SK-N-SH treated with all-trans-retinoic acid at 6 μM for 48 hours (cell line): ENCODE results near the gene PPP2R1B.

ENCODE experiments used
- ATAC-seq: fragments of 200-7000 bp; cut with Tn5 transposase; 3 replicates; pipeline ENCODE4 v1.9.1; 2020; ENCODE audit warnings: mild to moderate bottlenecking, moderate library complexity
- ARNTL ChIP-seq: fragments of 450-650 bp; formaldehyde crosslinking; IDR thresholded peaks from 2 replicates; pipeline ENCODE4 v1.5.0; 2020; ENCODE audit warnings: low read depth, mild to moderate bottlenecking, moderate library complexity, borderline replicate concordance
- BACH2 ChIP-seq: fragments of 250-450 bp; sonication (Bioruptor Pico); IDR thresholded peaks from 2 replicates; pipeline ENCODE4 v1.9.0; 2021; ENCODE audit warnings: mild to moderate bottlenecking, borderline replicate concordance
- CSDC2 ChIP-seq: fragments of 250-450 bp; sonication (Bioruptor Pico); IDR thresholded peaks from 2 replicates; pipeline ENCODE4 v1.5.0; 2020; ENCODE audit warnings: mild to moderate bottlenecking, moderate library complexity
- ESRRG ChIP-seq: fragments of 250-450 bp; sonication (Bioruptor Pico); IDR thresholded peaks from 2 replicates; pipeline ENCODE4 v1.6.1; 2021; ENCODE audit warnings: mild to moderate bottlenecking
- GLIS3 ChIP-seq: fragments of 250-450 bp; sonication (Bioruptor Pico); IDR thresholded peaks from 2 replicates; pipeline ENCODE4 v1.5.0; 2020; ENCODE audit warnings: mild to moderate bottlenecking, moderate library complexity
- ISL1 ChIP-seq: fragments of 250-450 bp; sonication (Bioruptor Pico); IDR thresholded peaks from 2 replicates; pipeline ENCODE4 v2.1.2; 2022; ENCODE audit warnings: mild to moderate bottlenecking, moderate library complexity
- OSR1 ChIP-seq: fragments of 250-450 bp; sonication (Bioruptor Pico); IDR thresholded peaks from 2 replicates; pipeline ENCODE4 v1.8.0; 2022; ENCODE audit warnings: moderate library complexity, mild to moderate bottlenecking, inconsistent platforms
- PPARA ChIP-seq: fragments of 250-450 bp; sonication (Bioruptor Pico); IDR thresholded peaks from 2 replicates; pipeline ENCODE4 v1.5.0; 2020; ENCODE audit warnings: mild to moderate bottlenecking, borderline replicate concordance
- RARB ChIP-seq: fragments of 250-450 bp; sonication (Bioruptor Pico); IDR thresholded peaks from 2 replicates; pipeline ENCODE4 v1.8.0; 2021; ENCODE audit warnings: mild to moderate bottlenecking, moderate library complexity
- SNAI2 ChIP-seq: fragments of 250-450 bp; sonication (Bioruptor Pico); IDR thresholded peaks from 2 replicates; pipeline ENCODE4 v1.5.0; 2020; ENCODE audit warnings: mild to moderate bottlenecking, moderate library complexity
- TCF4 ChIP-seq: fragments of 250-450 bp; sonication (Bioruptor Pico); IDR thresholded peaks from 2 replicates; pipeline ENCODE4 v1.8.0; 2021; ENCODE audit warnings: mild to moderate bottlenecking, moderate library complexity, borderline replicate concordance
- TOX ChIP-seq: fragments of 250-450 bp; sonication (Bioruptor Pico); IDR thresholded peaks from 2 replicates; pipeline ENCODE4 v1.8.0; 2021; ENCODE audit warnings: mild to moderate bottlenecking, moderate library complexity, borderline replicate concordance
- ZC3H10 ChIP-seq: fragments of 250-450 bp; sonication (Bioruptor Pico); IDR thresholded peaks from 2 replicates; pipeline ENCODE4 v1.5.1; 2021; ENCODE audit warnings: mild to moderate bottlenecking, moderate library complexity
- ZFP3 ChIP-seq: fragments of 250-450 bp; sonication (Bioruptor Pico); IDR thresholded peaks from 2 replicates; pipeline ENCODE4 v1.5.0; 2020; ENCODE audit warnings: mild to moderate bottlenecking, moderate library complexity
- ZFP30 ChIP-seq: fragments of 450-650 bp; formaldehyde crosslinking; IDR thresholded peaks from 2 replicates; pipeline ENCODE4 v1.5.0; 2022; ENCODE audit warnings: mild to moderate bottlenecking, moderate library complexity
- ZNF565 ChIP-seq: fragments of 450-650 bp; formaldehyde crosslinking; conservative IDR thresholded peaks from 2 replicates; pipeline ENCODE4 v1.5.0; 2020; ENCODE audit warnings: low read depth, mild to moderate bottlenecking, moderate library complexity
- ZNF70 ChIP-seq: fragments of 450-650 bp; formaldehyde crosslinking; IDR thresholded peaks from 2 replicates; pipeline ENCODE4 v1.5.0; 2020; ENCODE audit warnings: mild to moderate bottlenecking, moderate library complexity
- ZNF8 ChIP-seq: fragments of 450-650 bp; formaldehyde crosslinking; IDR thresholded peaks from 2 replicates; pipeline ENCODE4 v1.5.0; 2020; ENCODE audit warnings: mild to moderate bottlenecking, moderate library complexity
- TF ChIP-seq, protein P1 (sequence below): fragments of 250-450 bp; sonication (Bioruptor Pico); IDR thresholded peaks from 2 replicates; pipeline ENCODE4 v1.5.1; 2020; ENCODE audit warnings: low read depth, mild to moderate bottlenecking, moderate library complexity
- TF ChIP-seq, protein P2 (sequence below): fragments of 250-450 bp; sonication (Bioruptor Pico); IDR thresholded peaks from 2 replicates; pipeline ENCODE4 v1.8.0; 2020; ENCODE audit warnings: mild to moderate bottlenecking, moderate library complexity, borderline replicate concordance
- TF ChIP-seq, protein P3 (sequence below): fragments of 250-450 bp; sonication (Bioruptor Pico); IDR thresholded peaks from 2 replicates; pipeline ENCODE4 v1.8.0; 2021; ENCODE audit warnings: low read depth, mild to moderate bottlenecking, moderate library complexity, borderline replicate concordance
- TF ChIP-seq, protein P4 (sequence below): fragments of 250-450 bp; sonication (Bioruptor Pico); IDR thresholded peaks from 2 replicates; pipeline ENCODE4 v1.5.1; 2021; ENCODE audit warnings: mild to moderate bottlenecking, moderate library complexity
- TF ChIP-seq, protein P5 (sequence below): fragments of 250-450 bp; sonication (Bioruptor Pico); IDR thresholded peaks from 2 replicates; pipeline ENCODE4 v1.5.0; 2020; ENCODE audit warnings: mild to moderate bottlenecking, moderate library complexity

Gene PPP2R1B

DNA sequence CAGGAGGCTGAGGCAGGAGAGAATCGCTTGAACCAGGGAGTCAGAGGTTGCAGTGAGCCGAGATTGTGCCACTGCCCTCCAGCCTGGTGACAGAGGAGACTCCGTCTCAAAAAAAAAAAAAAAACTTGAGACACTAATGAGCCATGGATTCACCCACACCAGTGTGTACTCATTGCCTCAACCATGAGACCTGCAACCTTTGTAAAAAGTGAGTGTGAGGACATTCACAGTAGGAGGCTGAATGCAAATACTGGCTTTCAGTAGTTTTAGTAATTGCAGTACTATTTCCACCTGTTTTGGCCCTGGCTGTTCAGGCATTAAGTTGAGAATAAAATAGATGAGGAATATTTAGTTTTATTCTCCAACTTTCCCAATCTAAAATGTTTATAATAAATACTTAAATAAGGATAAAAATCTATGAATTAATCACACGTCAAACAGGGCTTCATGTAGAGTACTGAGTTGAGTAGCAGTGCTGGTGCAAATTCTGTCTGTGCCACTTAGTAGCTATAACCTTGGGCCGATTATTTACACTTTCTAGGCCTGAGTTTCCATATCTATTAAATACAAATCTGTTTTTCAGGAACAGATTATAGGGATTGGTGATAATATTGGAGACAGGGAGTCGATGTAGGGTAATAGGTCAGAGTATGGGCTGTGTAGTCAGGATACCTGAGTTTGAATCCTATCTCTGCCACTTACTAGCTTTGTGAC, 72.8 kb downstream of the PPP2R1B start:
- ATAC-seq: no peak
- TF ChIP-seq ISL1 (CRISPR knock-in tag): no peak
- TF ChIP-seq, protein P1, sequence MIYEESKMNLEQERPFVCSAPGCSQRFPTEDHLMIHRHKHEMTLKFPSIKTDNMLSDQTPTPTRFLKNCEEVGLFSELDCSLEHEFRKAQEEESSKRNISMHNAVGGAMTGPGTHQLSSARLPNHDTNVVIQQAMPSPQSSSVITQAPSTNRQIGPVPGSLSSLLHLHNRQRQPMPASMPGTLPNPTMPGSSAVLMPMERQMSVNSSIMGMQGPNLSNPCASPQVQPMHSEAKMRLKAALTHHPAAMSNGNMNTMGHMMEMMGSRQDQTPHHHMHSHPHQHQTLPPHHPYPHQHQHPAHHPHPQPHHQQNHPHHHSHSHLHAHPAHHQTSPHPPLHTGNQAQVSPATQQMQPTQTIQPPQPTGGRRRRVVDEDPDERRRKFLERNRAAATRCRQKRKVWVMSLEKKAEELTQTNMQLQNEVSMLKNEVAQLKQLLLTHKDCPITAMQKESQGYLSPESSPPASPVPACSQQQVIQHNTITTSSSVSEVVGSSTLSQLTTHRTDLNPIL: no peak
- TF ChIP-seq, protein P2, sequence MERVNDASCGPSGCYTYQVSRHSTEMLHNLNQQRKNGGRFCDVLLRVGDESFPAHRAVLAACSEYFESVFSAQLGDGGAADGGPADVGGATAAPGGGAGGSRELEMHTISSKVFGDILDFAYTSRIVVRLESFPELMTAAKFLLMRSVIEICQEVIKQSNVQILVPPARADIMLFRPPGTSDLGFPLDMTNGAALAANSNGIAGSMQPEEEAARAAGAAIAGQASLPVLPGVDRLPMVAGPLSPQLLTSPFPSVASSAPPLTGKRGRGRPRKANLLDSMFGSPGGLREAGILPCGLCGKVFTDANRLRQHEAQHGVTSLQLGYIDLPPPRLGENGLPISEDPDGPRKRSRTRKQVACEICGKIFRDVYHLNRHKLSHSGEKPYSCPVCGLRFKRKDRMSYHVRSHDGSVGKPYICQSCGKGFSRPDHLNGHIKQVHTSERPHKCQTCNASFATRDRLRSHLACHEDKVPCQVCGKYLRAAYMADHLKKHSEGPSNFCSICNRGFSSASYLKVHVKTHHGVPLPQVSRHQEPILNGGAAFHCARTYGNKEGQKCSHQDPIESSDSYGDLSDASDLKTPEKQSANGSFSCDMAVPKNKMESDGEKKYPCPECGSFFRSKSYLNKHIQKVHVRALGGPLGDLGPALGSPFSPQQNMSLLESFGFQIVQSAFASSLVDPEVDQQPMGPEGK: no peak
- TF ChIP-seq TOX (CRISPR knock-in tag): no peak
- no peak for TF ChIP-seq OSR1
- TF ChIP-seq ZNF8: no peak
- TF ChIP-seq, protein P3, sequence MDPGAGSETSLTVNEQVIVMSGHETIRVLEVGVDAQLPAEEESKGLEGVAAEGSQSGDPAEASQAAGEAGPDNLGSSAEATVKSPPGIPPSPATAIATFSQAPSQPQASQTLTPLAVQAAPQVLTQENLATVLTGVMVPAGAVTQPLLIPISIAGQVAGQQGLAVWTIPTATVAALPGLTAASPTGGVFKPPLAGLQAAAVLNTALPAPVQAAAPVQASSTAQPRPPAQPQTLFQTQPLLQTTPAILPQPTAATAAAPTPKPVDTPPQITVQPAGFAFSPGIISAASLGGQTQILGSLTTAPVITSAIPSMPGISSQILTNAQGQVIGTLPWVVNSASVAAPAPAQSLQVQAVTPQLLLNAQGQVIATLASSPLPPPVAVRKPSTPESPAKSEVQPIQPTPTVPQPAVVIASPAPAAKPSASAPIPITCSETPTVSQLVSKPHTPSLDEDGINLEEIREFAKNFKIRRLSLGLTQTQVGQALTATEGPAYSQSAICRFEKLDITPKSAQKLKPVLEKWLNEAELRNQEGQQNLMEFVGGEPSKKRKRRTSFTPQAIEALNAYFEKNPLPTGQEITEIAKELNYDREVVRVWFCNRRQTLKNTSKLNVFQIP: no peak
- no peak for TF ChIP-seq ZC3H10 (CRISPR knock-in tag)
- no peak for TF ChIP-seq TCF4
- TF ChIP-seq BACH2: no peak
- no peak for TF ChIP-seq ARNTL
- TF ChIP-seq ESRRG (CRISPR knock-in tag): no peak
- TF ChIP-seq ZNF70 (CRISPR knock-in tag): no peak
- TF ChIP-seq SNAI2 (CRISPR knock-in tag): no peak
- TF ChIP-seq RARB: no peak
- TF ChIP-seq, protein P4, sequence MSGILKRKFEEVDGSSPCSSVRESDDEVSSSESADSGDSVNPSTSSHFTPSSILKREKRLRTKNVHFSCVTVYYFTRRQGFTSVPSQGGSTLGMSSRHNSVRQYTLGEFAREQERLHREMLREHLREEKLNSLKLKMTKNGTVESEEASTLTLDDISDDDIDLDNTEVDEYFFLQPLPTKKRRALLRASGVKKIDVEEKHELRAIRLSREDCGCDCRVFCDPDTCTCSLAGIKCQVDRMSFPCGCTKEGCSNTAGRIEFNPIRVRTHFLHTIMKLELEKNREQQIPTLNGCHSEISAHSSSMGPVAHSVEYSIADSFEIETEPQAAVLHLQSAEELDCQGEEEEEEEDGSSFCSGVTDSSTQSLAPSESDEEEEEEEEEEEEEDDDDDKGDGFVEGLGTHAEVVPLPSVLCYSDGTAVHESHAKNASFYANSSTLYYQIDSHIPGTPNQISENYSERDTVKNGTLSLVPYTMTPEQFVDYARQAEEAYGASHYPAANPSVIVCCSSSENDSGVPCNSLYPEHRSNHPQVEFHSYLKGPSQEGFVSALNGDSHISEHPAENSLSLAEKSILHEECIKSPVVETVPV (CRISPR knock-in tag): no peak
- TF ChIP-seq, protein P5, sequence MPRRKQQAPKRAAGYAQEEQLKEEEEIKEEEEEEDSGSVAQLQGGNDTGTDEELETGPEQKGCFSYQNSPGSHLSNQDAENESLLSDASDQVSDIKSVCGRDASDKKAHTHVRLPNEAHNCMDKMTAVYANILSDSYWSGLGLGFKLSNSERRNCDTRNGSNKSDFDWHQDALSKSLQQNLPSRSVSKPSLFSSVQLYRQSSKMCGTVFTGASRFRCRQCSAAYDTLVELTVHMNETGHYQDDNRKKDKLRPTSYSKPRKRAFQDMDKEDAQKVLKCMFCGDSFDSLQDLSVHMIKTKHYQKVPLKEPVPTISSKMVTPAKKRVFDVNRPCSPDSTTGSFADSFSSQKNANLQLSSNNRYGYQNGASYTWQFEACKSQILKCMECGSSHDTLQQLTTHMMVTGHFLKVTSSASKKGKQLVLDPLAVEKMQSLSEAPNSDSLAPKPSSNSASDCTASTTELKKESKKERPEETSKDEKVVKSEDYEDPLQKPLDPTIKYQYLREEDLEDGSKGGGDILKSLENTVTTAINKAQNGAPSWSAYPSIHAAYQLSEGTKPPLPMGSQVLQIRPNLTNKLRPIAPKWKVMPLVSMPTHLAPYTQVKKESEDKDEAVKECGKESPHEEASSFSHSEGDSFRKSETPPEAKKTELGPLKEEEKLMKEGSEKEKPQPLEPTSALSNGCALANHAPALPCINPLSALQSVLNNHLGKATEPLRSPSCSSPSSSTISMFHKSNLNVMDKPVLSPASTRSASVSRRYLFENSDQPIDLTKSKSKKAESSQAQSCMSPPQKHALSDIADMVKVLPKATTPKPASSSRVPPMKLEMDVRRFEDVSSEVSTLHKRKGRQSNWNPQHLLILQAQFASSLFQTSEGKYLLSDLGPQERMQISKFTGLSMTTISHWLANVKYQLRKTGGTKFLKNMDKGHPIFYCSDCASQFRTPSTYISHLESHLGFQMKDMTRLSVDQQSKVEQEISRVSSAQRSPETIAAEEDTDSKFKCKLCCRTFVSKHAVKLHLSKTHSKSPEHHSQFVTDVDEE (CRISPR knock-in tag): no peak
- no peak for TF ChIP-seq CSDC2
- TF ChIP-seq PPARA (CRISPR knock-in tag): no peak
- TF ChIP-seq GLIS3 (CRISPR knock-in tag): no peak

DNA sequence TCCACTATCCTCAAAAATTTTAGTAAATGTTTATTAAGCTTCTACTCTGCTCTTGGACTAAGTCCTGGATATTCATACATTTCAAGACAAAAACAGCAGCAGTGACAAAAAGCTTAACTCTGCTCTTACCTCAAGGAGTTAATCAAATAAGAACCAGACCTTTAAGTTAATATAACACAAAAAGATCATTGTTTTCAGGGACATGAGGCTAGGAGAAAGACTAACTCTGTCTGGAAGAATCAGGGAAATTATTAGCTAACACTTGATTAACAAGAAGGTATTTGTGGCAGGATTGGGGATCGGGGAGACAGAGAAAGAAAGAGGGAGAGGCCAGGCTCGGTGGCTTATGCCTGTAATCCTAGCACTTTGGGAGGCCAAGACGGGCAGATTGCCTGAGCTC, 74.4 kb downstream of the PPP2R1B start:
- TF ChIP-seq GLIS3 (CRISPR knock-in tag) (no peak), ZNF70 (CRISPR knock-in tag) (no peak), BACH2 (no peak), ZFP30 (CRISPR knock-in tag) (no peak), ZC3H10 (CRISPR knock-in tag) (no peak), PPARA (CRISPR knock-in tag) (no peak), RARB (no peak), ISL1 (CRISPR knock-in tag) (no peak), TOX (CRISPR knock-in tag) (no peak), ZNF8 (no peak), ZNF565 (CRISPR knock-in tag) (no peak), ARNTL (no peak), SNAI2 (CRISPR knock-in tag) (no peak), OSR1 (no peak), ZFP3 (CRISPR knock-in tag) (no peak), CSDC2 (no peak)
- TF ChIP-seq, protein P4 (CRISPR knock-in tag): no peak
- ATAC-seq: no peak
